SIG-M5 treated with dmso at 0.1 percent for 504 hours (cell line): ENCODE measurements around the gene CABP2.

Experiments used
- DNase-seq: peaks from one replicate; lab custom pipeline; 2025; ENCODE audit not compliant: unreplicated experiment; lab: John Stamatoyannopoulos, UW

CABP2 gene

GRCh38 chr11:67508486-67509121 is 14.6 kb downstream of the CABP2 start:
- DNase-seq, result peak; percentile 92

- peak; percentile 97 for DNase-seq
Measured at GRCh38 chr11:67507864-67508485, 15.3 kb downstream of the CABP2 start, which contains the start of gene CDK2AP2. Gene CDK2AP2, minus strand, starts transcription at chr11:67508162. Its CDS starts 80 bp downstream, at chr11:67508082.

GRCh38 chr11:67507242-67507863 is 15.9 kb downstream of the CABP2 start:
- no peak for DNase-seq

GRCh38 chr11:67506426-67507051 is 16.7 kb downstream of the CABP2 start:
- no peak for DNase-seq

- peak; percentile 88 for DNase-seq
Measured at GRCh38 chr11:67505605-67506396, 17.4 kb downstream of the CABP2 start.

GRCh38 chr11:67504950-67505581 is 18.2 kb downstream of the CABP2 start, which contains the start of gene PITPNM1:
Gene PITPNM1, minus strand, starts transcription at chr11:67505363. Its CDS starts 1,183 bp downstream, at chr11:67504180.
- peak; percentile 45 for DNase-seq

GRCh38 chr11:67504005-67504949 is 19.0 kb downstream of the CABP2 start:
- DNase-seq, result no peak

- no peak for DNase-seq
Measured at GRCh38 chr11:67503119-67504004, 19.9 kb downstream of the CABP2 start.

- DNase-seq, result no peak
Measured at GRCh38 chr11:67502328-67502979, 20.8 kb downstream of the CABP2 start.

- DNase-seq, result no peak
Measured at GRCh38 chr11:67501854-67502253, 21.4 kb downstream of the CABP2 start.

- DNase-seq, result peak; percentile 69
Measured at GRCh38 chr11:67500831-67501715, 22.2 kb downstream of the CABP2 start.

- no peak for DNase-seq
Measured at GRCh38 chr11:67500484-67500821, 22.8 kb downstream of the CABP2 start.

- no peak for DNase-seq
Measured at GRCh38 chr11:67499808-67500483, 23.3 kb downstream of the CABP2 start.

GRCh38 chr11:67498544-67498972 is 24.7 kb downstream of the CABP2 start:
- no peak for DNase-seq

- no peak for DNase-seq
Measured at GRCh38 chr11:67497656-67498291, 25.5 kb downstream of the CABP2 start.

GRCh38 chr11:67496113-67496512 is 27.1 kb downstream of the CABP2 start:
- DNase-seq, result no peak
